Lower lobe of right lung (tissue), 2 donors: Measurements from ENCODE around the gene PLSCR5. TPM values are rescaled to one million over a fixed set of nuclear protein-coding genes. Genes with fewer than 3 reads are reported as not detected.
A peak's percentile ranks its signal among the peaks of the same experiment; 100 is the strongest.

ENCODE experiments used
- ATAC-seq, 2 donors: fragments of 200-7000 bp; cut with Tn5 transposase; one replicate each; pipeline ENCODE4 v1.9.1; 2020 to 2022; ENCODE audit warnings: mild to moderate bottlenecking in 2 of 2, moderate library complexity in 2 of 2
- DNase-seq: peaks from one replicate; pipeline ENCODE4 v3.0.0-alpha.2; 2020
- H3K27ac ChIP-seq: fragments of 200-600 bp; one replicate; pipeline ENCODE4 v1.8.0; 2022
- H3K27me3 ChIP-seq: fragments of 200-600 bp; one replicate; pipeline ENCODE4 v1.8.0; 2022; ENCODE audit warnings: low read depth
- H3K36me3 ChIP-seq: fragments of 200-600 bp; one replicate; pipeline ENCODE4 v1.8.0; 2022; ENCODE audit warnings: mild to moderate bottlenecking
- H3K4me1 ChIP-seq: fragments of 200-600 bp; one replicate; pipeline ENCODE4 v1.8.0; 2022
- H3K4me3 ChIP-seq: fragments of 200-600 bp; one replicate; pipeline ENCODE4 v1.8.0; 2022; ENCODE audit warnings: mild to moderate bottlenecking
- H3K9me3 ChIP-seq: fragments of 200-600 bp; one replicate; pipeline ENCODE4 v1.8.0; 2022
- intact Hi-C: fragments of 100-400 bp; cut with DNase I; formaldehyde crosslinking; loops from one replicate; pipeline ENCODE4 v1.11.0; 2022
- total RNA-seq: library from RNA; stranded (reverse); fragmentation: NEBNext Ultra II Directional; extraction: Animal tissue kit (Norgen Biotek cat#: 25700); gene quantifications from one replicate; pipeline ENCODE4 v1.2.1, GENCODE V29; 2021
- TF ChIP-seq, protein P1 (sequence below): fragments of 200-600 bp; IDR thresholded peaks from one replicate; pipeline ENCODE4 v1.8.0; 2022; ENCODE audit warnings: antibody characterized with exemption, mild to moderate bottlenecking
- donor health status: DM: no; HTN: yes; CAD: no; lungs with severe emphysema.

PLSCR5 gene
- total RNA-seq, 1 donor from 2014 or later, result not detected

DNA sequence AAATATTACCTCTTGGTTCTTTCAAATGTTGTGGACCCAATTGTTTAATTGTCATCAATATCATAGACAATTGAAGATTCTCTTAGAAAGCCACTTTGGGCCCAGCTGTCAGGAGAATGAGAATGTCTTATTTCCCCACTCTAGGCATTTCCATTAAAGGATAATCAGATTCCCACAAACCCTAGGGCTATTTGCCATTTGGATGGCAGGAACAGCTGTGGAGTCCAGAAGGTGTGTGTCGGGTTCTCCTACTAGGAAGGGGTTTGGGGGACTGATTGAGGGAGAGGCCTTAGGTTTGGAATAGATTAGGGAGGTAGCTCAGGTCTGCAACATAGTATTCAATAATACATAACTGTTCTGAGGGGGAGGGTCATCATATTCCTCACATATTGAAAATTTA, 35.2 kb upstream of the PLSCR5 start:
- intact Hi-C loops, result no loop called here
- TF ChIP-seq, protein P1, sequence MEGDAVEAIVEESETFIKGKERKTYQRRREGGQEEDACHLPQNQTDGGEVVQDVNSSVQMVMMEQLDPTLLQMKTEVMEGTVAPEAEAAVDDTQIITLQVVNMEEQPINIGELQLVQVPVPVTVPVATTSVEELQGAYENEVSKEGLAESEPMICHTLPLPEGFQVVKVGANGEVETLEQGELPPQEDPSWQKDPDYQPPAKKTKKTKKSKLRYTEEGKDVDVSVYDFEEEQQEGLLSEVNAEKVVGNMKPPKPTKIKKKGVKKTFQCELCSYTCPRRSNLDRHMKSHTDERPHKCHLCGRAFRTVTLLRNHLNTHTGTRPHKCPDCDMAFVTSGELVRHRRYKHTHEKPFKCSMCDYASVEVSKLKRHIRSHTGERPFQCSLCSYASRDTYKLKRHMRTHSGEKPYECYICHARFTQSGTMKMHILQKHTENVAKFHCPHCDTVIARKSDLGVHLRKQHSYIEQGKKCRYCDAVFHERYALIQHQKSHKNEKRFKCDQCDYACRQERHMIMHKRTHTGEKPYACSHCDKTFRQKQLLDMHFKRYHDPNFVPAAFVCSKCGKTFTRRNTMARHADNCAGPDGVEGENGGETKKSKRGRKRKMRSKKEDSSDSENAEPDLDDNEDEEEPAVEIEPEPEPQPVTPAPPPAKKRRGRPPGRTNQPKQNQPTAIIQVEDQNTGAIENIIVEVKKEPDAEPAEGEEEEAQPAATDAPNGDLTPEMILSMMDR, result no peak
- H3K36me3 ChIP-seq, result no peaks in the 10 kb centered on the region
- DNase-seq (no peak), ATAC-seq (no peak)
- H3K9me3 ChIP-seq, result no peaks in the 10 kb centered on the region
- no peak overlapping the region for H3K4me3 ChIP-seq
- no peak overlapping the region for H3K27ac ChIP-seq
- H3K4me1 ChIP-seq, result no peaks in the 10 kb centered on the region
- no peaks in the 10 kb centered on the region for H3K27me3 ChIP-seq

DNA sequence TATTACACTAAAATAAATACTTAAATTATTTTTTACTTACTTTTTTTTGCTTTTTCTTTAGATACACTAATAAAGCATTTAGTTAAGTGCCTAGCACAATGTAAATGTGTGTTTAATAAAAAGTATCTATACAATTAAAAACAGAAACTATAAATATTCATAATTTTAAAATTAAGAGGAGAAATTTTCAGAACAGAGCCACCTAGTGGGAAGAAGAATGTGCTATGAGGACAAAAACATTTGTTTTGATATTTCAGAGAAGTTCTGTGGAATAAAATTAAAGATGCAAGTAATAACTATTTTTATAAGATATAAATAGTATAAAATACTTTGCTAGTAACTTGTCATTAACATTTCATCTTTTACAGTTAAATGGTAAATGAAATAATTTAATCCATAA, 33.6 kb upstream of the PLSCR5 start:
- DNase-seq, result no peak
- Histone ChIP-seq H3K27me3 (no peaks in the 10 kb centered on the region), H3K9me3 (no peaks in the 10 kb centered on the region), H3K27ac (no peak overlapping the region), H3K4me3 (no peak overlapping the region), H3K4me1 (no peaks in the 10 kb centered on the region), H3K36me3 (no peaks in the 10 kb centered on the region)
- intact Hi-C loops, result no loop called here
- TF ChIP-seq, protein P1, result peak; percentile 31
- no peak for ATAC-seq

DNA sequence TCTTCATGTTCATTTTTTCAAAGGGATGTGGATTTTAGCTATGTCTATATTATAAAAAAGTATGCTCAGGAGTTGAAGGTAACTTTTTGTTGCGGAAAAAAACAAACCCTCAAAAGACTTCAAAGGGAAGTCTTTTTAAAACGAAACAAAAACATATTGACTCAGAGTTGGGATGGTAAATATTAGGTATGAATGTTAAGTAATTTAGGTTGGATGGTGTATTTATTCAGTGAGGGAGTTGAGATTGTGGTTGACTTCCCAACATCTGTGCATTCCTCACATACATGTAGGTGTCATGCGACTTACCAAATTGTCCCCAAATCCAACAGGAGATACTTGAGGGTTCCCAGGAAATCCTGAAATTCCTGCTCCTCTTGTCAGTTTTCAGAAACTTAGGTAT, 32.7 kb upstream of the PLSCR5 start:
- Histone ChIP-seq H3K27me3 (no peaks in the 10 kb centered on the region), H3K4me3 (no peak overlapping the region), H3K9me3 (no peaks in the 10 kb centered on the region), H3K36me3 (no peaks in the 10 kb centered on the region), H3K4me1 (no peaks in the 10 kb centered on the region), H3K27ac (no peak overlapping the region)
- TF ChIP-seq, protein P1, result no peak
- intact Hi-C loops, result no loop called here
- DNase-seq (no peak), ATAC-seq (no peak)

DNA sequence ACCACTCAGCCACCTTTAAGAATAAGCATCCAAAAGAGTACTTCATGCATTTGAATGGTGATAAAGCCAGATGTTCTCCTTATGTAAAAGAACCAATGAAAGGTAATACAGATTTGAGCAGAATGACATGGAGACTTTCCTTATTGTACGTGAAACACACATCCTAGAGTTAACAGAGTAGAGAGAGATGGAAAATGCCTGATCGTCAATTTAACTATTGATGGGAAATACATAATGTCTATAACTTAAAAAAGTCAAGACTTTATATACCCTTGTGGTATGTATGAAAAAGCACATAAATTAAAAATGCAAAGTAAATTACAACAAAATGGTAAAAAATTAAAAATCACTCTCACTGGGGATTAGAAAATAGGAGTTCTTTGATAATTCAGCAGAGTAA, 31.7 kb upstream of the PLSCR5 start:
- H3K9me3 ChIP-seq, result no peaks in the 10 kb centered on the region
- no peaks in the 10 kb centered on the region for H3K4me1 ChIP-seq
- intact Hi-C loops, result no loop called here
- ATAC-seq (no peak), DNase-seq (no peak)
- H3K4me3 ChIP-seq, result no peak overlapping the region
- TF ChIP-seq, protein P1, result no peak
- no peaks in the 10 kb centered on the region for H3K27me3 ChIP-seq
- no peak overlapping the region for H3K27ac ChIP-seq
- H3K36me3 ChIP-seq, result no peaks in the 10 kb centered on the region

DNA sequence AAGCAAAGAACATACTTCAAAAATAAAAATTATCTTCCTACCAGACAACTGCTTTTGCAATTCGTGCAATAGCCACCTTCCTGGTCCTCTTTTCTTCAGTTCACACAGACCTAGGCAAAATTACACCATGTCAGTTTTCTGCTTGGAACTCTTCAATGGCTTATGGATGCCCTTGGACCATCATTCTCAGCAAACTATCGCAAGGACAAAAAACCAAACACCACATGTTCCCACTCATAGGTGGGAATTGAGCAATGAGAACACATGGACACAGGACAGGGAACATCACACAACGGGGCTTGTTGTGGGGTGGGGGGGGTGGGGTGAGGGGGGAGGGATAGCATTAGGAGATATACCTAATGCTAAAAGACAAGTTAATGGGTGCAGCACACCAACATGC, 29.2 kb upstream of the PLSCR5 start:
- ATAC-seq (no peak), DNase-seq (no peak)
- Histone ChIP-seq H3K36me3 (no peaks in the 10 kb centered on the region), H3K4me3 (no peak overlapping the region), H3K27me3 (no peaks in the 10 kb centered on the region), H3K4me1 (no peaks in the 10 kb centered on the region), H3K9me3 (no peaks in the 10 kb centered on the region), H3K27ac (no peak overlapping the region)
- TF ChIP-seq, protein P1, result no peak
- intact Hi-C loops, result no loop called here

DNA sequence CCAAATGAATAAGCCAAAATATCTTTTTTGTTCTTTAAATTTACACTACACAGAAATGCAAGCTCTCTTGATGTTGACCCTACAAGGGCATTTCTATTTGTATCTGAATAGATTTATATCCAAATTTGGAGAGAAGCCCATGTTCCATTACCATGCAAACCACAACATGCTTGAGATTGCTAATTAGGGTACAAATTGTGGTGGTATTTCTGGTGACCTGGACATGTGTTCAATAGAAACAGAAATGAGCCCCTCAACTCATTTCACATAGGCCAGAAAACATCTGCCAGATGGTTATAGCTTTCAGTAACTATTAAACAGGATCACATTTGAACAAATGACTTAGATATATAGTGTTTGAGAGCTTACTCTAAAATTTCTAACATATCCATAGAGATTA, 23.5 kb upstream of the PLSCR5 start:
- H3K27me3 ChIP-seq, result no peaks in the 10 kb centered on the region
- ATAC-seq (no peak), DNase-seq (no peak)
- intact Hi-C loops, result no loop called here
- peaks cover 5% of the 10 kb centered on the region for H3K4me1 ChIP-seq
- no peaks in the 10 kb centered on the region for H3K36me3 ChIP-seq
- no peaks in the 10 kb centered on the region for H3K9me3 ChIP-seq
- TF ChIP-seq, protein P1, result no peak
- no peak overlapping the region for H3K4me3 ChIP-seq
- H3K27ac ChIP-seq, result no peak overlapping the region
